ENCODE data around the gene IL1B.

GRCh38 chr2:112819081-112819480 lies 17.5 kb downstream of the IL1B start:
- TF ChIP-seq CTCF (IDR thresholded peaks at IDR 0.05), result no peak
- TF ChIP-seq POLR2A (IDR thresholded peaks at IDR 0.05), result no peak
- TF ChIP-seq POLR2AphosphoS5 (IDR thresholded peaks at IDR 0.05; ENCODE audit: insufficient read depth in 1 of 2, low read depth in 1 of 2), result no peak
